Stimulated activated naive CD8-positive, alpha-beta T cell treated with anti-CD3 and anti-CD28 coated beads, Interleukin-15, amount 100 ng/mL, for 72 hours (primary cell): ENCODE results near the gene TLR1.
"Not testable (repeated sequence)": the region's sequence is repeated elsewhere in the genome, so short reads cannot be mapped to it uniquely, and the experiment has no call there.

Source experiments
- ATAC-seq: fragments of 150-1000 bp; cut with Tn5 transposase; 2 replicates; pipeline ENCODE4 v1.10.0; 2021; ENCODE audit warnings: mild to moderate bottlenecking, moderate library complexity
- DNase-seq, 2 donors: peaks; one replicate each; pipeline ENCODE4 v3.0.0; 2021 to 2022
- H3K27ac Mint-ChIP-seq, 2 donors: one replicate each; pipeline ENCODE4 v1.8.0; 2022; ENCODE audit warnings: mild to moderate bottlenecking in 2 of 2, mixed read lengths in 2 of 2, moderate library complexity in 2 of 2
- H3K27me3 Mint-ChIP-seq: one replicate; pipeline ENCODE4 v1.8.0; 2022; ENCODE audit warnings: mixed read lengths
- H3K4me1 Mint-ChIP-seq: one replicate; pipeline ENCODE4 v1.8.0; 2022; ENCODE audit warnings: mild to moderate bottlenecking, mixed read lengths
- H3K4me3 Mint-ChIP-seq, 2 donors: one replicate each; pipeline ENCODE4 v1.8.0; 2022; ENCODE audit warnings: mild to moderate bottlenecking in 2 of 2, mixed read lengths in 2 of 2, moderate library complexity in 1 of 2
- H3K9me3 Mint-ChIP-seq, 2 donors: one replicate each; pipeline ENCODE4 v1.8.0; 2022; ENCODE audit warnings: mixed read lengths in 2 of 2

The TLR1 gene

DNA sequence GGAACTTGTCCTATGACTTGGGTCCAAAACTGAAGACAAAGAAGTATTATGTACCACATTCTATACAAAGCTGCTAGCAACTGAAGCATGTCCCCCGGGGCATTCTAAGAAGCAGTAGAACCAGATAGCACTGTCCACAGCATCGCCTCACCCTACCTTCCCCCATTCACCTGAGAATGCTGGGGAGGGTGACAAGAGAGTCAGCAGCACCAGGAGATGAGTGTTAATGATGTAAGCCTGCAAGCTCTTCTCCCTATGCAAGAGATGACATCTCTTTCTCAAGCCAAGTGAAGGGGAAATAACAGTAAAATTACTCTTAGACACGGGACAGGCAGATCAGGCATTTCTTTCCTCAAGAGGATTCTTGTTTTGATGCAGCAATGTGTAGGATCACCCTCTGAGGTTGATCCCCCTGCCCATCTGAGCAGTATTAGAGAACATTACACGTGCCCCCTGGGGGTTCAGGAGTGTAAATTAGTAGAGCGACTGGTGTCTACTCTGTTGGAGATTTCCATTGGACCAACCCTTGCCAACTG lies 13.9 kb upstream of the TLR1 start:
- Mint-ChIP-seq H3K9me3 (peaks cover 21 to 22% of the 10 kb centered on the region in 2 donors), H3K27ac (no peak overlapping the region), H3K4me3 (no peak overlapping the region), H3K27me3 (no peaks in the 10 kb centered on the region), H3K4me1 (peaks cover 25% of the 10 kb centered on the region)
- no peak for DNase-seq
- no peak for ATAC-seq

DNA sequence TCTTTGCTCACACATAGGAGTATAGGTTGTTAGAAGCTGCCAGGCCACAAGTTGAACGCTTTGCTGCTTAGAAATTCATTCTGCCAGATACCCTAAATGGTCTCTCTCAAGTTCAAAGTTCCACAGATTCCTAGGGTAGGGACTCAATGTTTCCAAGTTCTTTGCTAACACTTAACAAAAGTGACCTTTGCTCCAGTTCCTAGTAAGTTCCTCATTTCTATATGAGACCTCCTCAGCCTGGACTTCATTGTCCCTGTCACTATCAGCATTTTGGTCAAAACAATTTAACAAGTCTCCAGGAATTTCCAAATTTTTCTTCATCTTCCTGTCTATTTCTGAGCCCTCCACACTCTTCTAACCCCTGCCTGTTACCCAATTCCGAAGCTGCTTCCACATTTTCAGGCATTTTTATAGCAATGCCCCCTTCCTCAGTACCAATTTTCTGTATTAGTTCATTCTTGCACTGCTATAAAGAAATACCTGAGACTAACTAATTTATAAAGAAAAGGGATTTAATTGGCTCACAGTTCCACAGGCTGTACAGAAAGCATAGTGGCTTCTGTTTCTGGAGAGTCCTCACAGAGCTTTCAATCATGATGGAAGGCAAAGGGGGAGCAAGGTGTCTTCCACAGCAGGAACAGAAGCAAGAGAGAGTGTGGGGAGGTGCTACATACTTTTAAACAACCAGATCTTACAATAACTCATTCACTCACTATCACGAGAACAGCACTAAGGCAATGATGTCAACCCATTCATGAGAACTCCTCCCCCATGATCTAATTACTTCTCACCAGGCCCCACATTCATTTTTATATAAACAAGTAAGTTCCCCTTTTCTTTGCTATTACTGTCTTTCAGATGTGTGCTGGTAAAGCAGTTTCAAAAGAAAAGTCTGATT lies 11.5 kb upstream of the TLR1 start:
- no peak overlapping the region for H3K27ac Mint-ChIP-seq
- ATAC-seq = no peak
- no peaks in the 10 kb centered on the region for H3K27me3 Mint-ChIP-seq
- peaks cover 25% of the 10 kb centered on the region for H3K4me1 Mint-ChIP-seq
- no peak for DNase-seq
- no peak overlapping the region for H3K4me3 Mint-ChIP-seq
- peaks cover 7 to 11% of the 10 kb centered on the region in 2 donors for H3K9me3 Mint-ChIP-seq

DNA sequence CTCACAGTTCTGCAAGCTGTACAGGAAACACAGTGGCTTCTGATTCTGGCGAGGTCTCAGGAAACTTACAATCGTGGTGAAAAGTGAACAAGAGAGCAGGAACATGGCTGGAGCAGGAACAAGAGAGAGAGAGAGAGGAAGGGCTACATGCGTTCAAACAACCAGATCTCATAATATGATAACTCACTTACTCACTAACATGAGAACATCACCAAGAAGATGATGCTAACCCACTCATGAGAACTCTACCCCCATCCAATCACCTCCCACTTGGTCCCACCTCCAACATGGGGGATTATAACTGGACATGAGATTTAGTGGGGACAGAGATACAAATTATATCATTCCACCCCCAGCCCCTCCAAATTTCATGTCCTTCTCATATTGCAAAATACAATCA lies 9.8 kb upstream of the TLR1 start:
- H3K27ac Mint-ChIP-seq = no peak overlapping the region
- DNase-seq (no peak), ATAC-seq (no peak)
- no peak overlapping the region for H3K4me3 Mint-ChIP-seq
- H3K27me3 Mint-ChIP-seq = no peaks in the 10 kb centered on the region
- H3K4me1 Mint-ChIP-seq = peaks cover 11% of the 10 kb centered on the region
- H3K9me3 Mint-ChIP-seq = peaks cover 7 to 11% of the 10 kb centered on the region in 2 donors

DNA sequence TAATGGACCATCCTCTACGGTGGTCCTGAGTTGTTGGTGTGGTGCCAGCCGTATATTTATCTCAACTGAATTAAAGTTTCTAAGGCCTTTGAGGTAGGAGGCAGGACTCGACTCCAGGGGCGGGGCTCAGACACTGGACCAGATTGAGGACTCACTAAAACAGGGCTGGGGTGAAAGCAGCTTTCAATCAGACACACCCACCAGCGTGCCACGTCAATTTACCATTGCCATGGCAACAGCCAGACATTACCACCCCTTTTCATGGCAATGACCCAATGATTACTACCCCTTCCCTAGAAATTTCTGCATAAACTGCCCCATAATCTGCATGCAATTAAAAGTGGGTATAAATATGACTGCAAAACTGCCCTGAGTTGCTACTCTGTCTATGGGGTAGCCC lies 6.7 kb upstream of the TLR1 start:
- no peaks in the 10 kb centered on the region for H3K4me1 Mint-ChIP-seq
- H3K27ac Mint-ChIP-seq = no peak overlapping the region
- DNase-seq = no peak
- H3K4me3 Mint-ChIP-seq = no peak overlapping the region
- ATAC-seq = no peak
- H3K9me3 Mint-ChIP-seq = peaks cover 7 to 11% of the 10 kb centered on the region in 2 donors
- H3K27me3 Mint-ChIP-seq = no peaks in the 10 kb centered on the region

- H3K27me3 Mint-ChIP-seq, ATAC-seq, H3K4me3 Mint-ChIP-seq, DNase-seq, H3K27ac Mint-ChIP-seq: not testable (repeated sequence)
- H3K4me1 Mint-ChIP-seq = peaks cover 26% of the 10 kb centered on the region
- H3K9me3 Mint-ChIP-seq = peaks cover 10% of the 10 kb centered on the region in 2 donors
These were observed 2.9 kb upstream of the TLR1 start for GRCh38 chr4:38807462-38807861.

DNA sequence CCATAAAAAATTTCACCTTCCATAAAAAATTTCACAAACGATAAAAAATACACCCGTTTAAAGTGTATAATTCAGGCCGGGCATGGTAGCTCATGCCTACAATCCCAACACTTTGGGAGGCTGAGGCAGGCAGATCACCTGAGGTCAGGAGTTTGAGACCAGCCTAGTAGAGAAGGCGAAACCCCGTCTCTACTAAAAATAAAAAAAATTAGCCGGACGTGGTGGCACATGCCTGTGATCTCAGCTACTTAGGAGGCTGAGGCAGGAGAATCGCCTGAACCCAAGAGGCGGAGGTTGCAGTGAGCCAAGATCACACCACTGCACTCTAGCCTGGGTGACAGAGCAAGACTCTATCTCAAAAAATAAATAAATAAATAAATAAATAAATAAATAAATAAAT lies 1.7 kb upstream of the TLR1 start:
- H3K4me3 Mint-ChIP-seq = not testable (repeated sequence)

DNA sequence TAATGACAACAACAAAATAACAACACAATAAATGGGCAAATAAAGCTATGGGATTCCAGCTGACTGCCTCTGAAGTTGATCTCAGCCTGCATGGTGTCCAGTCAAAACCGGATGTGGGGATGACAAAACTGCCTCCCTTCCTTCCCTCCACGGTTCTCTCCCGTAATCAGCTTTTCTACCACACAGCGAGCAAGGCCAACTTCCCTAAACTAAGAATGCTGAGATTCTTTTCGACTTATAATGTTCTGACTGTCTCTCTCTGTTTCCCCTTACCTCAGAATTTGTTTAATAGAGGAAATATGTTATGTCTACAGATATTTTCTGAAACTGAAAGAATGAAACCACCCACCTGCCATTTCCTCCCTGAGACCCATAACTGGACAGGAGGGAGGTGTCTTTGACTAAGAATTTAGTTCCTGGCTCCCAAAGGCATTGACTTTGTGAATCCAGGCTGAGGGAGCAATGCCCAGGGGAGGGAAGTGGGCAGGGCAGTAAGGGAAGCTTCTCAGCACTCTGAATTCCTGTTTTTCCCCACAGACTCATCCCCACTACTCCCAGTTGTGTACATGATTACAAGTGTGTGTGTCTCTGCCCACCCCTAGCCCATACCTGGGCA lies 1.0 kb upstream of the TLR1 start:
- ATAC-seq = peak; percentile 63
- no peak for DNase-seq
- H3K27me3 Mint-ChIP-seq = no peaks in the 10 kb centered on the region
- H3K4me1 Mint-ChIP-seq = peaks cover 26% of the 10 kb centered on the region
- peak overlapping the region; percentile 83 to 90 for H3K27ac Mint-ChIP-seq
- H3K4me3 Mint-ChIP-seq = peak overlapping the region; percentile 71 to 84
- peaks cover 15 to 16% of the 10 kb centered on the region in 2 donors for H3K9me3 Mint-ChIP-seq

More for the DNA sequence above, 1.7 kb upstream of the TLR1 start:
- Mint-ChIP-seq H3K9me3 (peaks cover 15 to 16% of the 10 kb centered on the region in 2 donors), H3K4me1 (peaks cover 26% of the 10 kb centered on the region), H3K27ac (peak overlapping the region in 1 of 2 donors; percentile 90)
- DNase-seq, ATAC-seq, H3K27me3 Mint-ChIP-seq: not testable (repeated sequence)

GRCh38 chr4:38803833-38804653 lies 548 bp downstream of the TLR1 start:
- H3K4me1 Mint-ChIP-seq = peaks cover 26% of the 10 kb centered on the region
- ATAC-seq = peak; percentile 80
- peak overlapping the region; percentile 71 to 84 for H3K4me3 Mint-ChIP-seq
- H3K27me3 Mint-ChIP-seq = no peaks in the 10 kb centered on the region
- peaks cover 19 to 24% of the 10 kb centered on the region in 2 donors for H3K9me3 Mint-ChIP-seq
- H3K27ac Mint-ChIP-seq = peak overlapping the region; percentile 93 to 94
- DNase-seq = peak in 1 of 2 donors; percentile 37

GRCh38 chr4:38802561-38803355 lies 1.8 kb downstream of the TLR1 start:
- peak overlapping the region in 1 of 2 donors; percentile 53 for H3K27ac Mint-ChIP-seq
- H3K27me3 Mint-ChIP-seq = no peaks in the 10 kb centered on the region
- ATAC-seq = no peak
- H3K4me3 Mint-ChIP-seq = no peak overlapping the region
- no peak for DNase-seq
- H3K4me1 Mint-ChIP-seq = peaks cover 26% of the 10 kb centered on the region
- peaks cover 22 to 24% of the 10 kb centered on the region in 2 donors for H3K9me3 Mint-ChIP-seq

GRCh38 chr4:38800961-38801450 lies 3.6 kb downstream of the TLR1 start:
- Mint-ChIP-seq H3K4me1 (peaks cover 24% of the 10 kb centered on the region), H3K27me3 (no peaks in the 10 kb centered on the region), H3K9me3 (peaks cover 22 to 24% of the 10 kb centered on the region in 2 donors), H3K4me3 (no peak overlapping the region), H3K27ac (no peak overlapping the region)
- ATAC-seq (no peak), DNase-seq (no peak)

DNA sequence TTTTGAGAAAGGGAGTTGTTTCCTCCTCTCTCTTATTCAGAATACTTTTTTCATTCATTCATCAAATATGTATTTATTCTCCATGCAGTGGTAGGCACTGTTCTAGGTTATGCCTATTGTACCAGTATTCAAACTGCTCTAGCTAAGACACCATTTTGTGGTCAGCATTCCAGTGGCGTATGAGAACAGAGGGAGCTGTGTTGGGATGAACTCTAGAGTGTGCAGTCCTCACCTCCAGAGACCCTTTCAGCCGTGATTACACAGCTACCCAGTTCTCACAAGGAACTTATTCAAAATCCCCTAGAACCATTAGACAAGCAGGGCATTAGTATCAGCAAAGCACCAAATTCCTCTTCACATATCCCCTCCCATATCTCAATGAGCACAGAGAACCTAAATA lies 4.2 kb downstream of the TLR1 start:
- ATAC-seq = no peak
- Mint-ChIP-seq H3K9me3 (peaks cover 22 to 24% of the 10 kb centered on the region in 2 donors), H3K4me3 (no peak overlapping the region), H3K27ac (no peak overlapping the region), H3K27me3 (no peaks in the 10 kb centered on the region), H3K4me1 (peaks cover 17% of the 10 kb centered on the region)
- no peak for DNase-seq

GRCh38 chr4:38795087-38795486 lies 9.5 kb downstream of the TLR1 start:
- Mint-ChIP-seq H3K9me3 (peaks cover 17 to 22% of the 10 kb centered on the region in 2 donors), H3K27ac (no peak overlapping the region), H3K27me3 (no peaks in the 10 kb centered on the region), H3K4me3 (no peak overlapping the region), H3K4me1 (peaks cover 11% of the 10 kb centered on the region)
- ATAC-seq (no peak), DNase-seq (no peak)

- DNase-seq (no peak), ATAC-seq (no peak)
- Mint-ChIP-seq H3K27me3 (no peaks in the 10 kb centered on the region), H3K4me1 (peaks cover 11% of the 10 kb centered on the region), H3K4me3 (no peak overlapping the region), H3K9me3 (peaks cover 13 to 22% of the 10 kb centered on the region in 2 donors), H3K27ac (no peak overlapping the region)
These were observed 10.5 kb downstream of the TLR1 start for GRCh38 chr4:38794051-38794450.

DNA sequence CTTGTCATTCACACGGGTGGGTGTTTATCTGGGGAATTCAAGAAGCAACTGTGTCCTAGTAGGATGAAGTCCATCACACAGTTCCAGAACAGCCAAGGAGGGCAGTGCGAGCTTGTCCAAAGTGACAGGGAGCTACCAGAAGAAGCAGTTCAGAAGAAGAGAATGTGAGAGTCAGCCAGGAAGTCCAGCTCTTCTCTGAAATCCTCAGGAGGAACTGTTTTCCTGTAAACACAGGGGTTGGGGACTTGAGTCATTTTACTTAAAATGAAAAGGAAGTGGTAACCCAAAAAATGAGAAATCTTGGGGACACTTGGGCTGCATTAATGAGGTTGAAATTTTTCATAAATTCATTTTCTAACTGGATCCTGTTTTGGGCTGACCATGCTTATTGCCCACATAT lies 13.6 kb downstream of the TLR1 start:
- peak; percentile 58 for ATAC-seq
- no peak overlapping the region for H3K4me3 Mint-ChIP-seq
- H3K9me3 Mint-ChIP-seq = peaks cover 13 to 19% of the 10 kb centered on the region in 2 donors
- H3K4me1 Mint-ChIP-seq = peaks cover 11% of the 10 kb centered on the region
- DNase-seq = no peak
- H3K27ac Mint-ChIP-seq = no peak overlapping the region
- no peaks in the 10 kb centered on the region for H3K27me3 Mint-ChIP-seq
